ENCODE results near the gene TAGLN.
A peak's percentile ranks its signal among the peaks of the same experiment; 100 is the strongest.

The TAGLN gene

DNA sequence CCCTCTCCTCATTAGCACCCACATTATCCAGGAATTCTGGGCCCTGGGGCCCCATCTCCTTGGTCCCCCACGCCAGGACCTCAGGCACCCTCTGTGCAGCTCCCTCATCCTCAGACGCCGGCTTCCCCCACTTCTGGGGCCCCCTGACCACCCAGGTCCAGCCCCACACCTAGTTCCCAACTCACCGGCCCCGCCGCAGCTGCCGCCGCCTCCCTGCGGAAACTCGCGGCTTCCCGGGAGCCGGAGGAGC is 32.6 kb downstream of the TAGLN start, which contains the start of gene PCSK7:
TSS of gene PCSK7 (minus strand) at position 232 of the 250 bp plus-strand sequence. CDS start 2,229 bp downstream, outside the sequence.
- no peak for DNase-seq (ENCODE audit: low spot score)
- TF ChIP-seq, protein P1, sequence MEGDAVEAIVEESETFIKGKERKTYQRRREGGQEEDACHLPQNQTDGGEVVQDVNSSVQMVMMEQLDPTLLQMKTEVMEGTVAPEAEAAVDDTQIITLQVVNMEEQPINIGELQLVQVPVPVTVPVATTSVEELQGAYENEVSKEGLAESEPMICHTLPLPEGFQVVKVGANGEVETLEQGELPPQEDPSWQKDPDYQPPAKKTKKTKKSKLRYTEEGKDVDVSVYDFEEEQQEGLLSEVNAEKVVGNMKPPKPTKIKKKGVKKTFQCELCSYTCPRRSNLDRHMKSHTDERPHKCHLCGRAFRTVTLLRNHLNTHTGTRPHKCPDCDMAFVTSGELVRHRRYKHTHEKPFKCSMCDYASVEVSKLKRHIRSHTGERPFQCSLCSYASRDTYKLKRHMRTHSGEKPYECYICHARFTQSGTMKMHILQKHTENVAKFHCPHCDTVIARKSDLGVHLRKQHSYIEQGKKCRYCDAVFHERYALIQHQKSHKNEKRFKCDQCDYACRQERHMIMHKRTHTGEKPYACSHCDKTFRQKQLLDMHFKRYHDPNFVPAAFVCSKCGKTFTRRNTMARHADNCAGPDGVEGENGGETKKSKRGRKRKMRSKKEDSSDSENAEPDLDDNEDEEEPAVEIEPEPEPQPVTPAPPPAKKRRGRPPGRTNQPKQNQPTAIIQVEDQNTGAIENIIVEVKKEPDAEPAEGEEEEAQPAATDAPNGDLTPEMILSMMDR (IDR thresholded peaks at IDR 0.05; ENCODE audit: extremely low read depth, missing control alignments) = no peak

DNA sequence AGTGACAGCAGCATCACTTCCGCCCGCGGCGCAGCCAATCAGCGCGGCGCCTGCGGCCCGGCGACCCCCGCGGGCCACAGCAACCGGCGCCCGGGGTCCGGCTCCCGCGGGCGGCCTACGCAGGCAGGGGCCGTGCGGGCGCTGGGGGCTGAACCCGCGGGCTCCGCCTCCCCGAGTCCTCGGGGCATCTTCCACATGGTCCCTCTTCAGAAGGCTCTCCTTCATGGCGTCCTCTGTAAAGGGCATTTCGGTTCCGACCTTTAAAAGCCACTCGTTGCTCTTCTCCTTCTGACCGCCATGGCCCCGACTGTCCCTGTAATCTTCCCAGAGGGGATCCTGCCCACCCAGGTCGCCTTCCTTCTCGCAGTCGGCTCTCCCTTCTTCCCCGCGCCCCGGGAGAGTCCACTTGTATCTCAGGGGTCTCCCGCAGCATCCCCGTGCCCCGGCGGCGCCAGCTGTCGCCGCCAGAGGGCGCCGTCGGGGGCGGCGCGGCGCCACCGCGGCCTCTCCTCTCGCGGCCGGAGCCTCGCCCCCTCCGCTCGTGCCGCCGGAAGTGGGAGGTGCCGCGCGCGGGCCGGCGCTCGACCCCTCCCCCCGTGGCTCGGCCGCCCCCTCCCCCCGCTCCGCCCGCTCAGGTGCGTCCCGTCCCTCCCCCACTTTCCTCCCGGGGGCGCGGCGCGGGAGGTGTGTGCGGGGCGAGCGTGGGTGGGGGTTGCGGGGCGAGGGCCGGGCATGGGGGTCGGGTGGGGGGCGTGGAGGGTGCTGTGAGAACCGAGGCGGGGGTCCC is 33.1 kb downstream of the TAGLN start, which contains the start of gene RNF214:
TSS of gene RNF214 (plus strand) at position 580 of the 787 bp plus-strand sequence. CDS start 1,602 bp downstream, outside the sequence.
- TF ChIP-seq, protein P1 (IDR thresholded peaks at IDR 0.05; ENCODE audit: extremely low read depth, missing control alignments) = peak; percentile 88
- peak; percentile 100 for DNase-seq (ENCODE audit: low spot score)

DNA sequence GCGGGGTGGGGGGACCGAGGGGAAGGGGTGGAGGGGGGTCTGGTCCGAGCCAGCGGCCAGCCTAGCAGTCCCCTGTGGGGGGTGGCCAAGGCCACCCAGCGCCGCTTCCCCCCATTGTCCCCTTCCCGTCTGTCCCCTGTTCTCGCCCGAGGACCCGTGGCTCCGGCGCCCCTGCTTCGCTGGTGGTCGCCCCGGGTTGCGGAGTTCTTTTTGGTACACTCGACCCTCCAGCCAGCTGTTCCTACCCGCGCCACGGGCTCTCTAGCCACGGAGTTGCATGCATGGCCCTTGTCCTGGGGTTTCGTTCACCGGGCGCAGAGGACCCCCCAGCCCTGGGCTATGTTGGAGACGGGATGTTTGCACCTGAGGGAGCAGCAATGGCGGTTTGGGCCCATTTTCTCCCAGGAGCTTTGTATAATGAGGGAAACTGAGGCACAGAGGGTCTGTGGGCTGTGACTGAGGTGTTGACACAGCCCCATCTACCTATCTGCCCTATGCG is 33.8 kb downstream of the TAGLN start:
- TF ChIP-seq, protein P1 (IDR thresholded peaks at IDR 0.05; ENCODE audit: extremely low read depth, missing control alignments) = no peak
- DNase-seq (ENCODE audit: low spot score) = peak; percentile 60

DNA sequence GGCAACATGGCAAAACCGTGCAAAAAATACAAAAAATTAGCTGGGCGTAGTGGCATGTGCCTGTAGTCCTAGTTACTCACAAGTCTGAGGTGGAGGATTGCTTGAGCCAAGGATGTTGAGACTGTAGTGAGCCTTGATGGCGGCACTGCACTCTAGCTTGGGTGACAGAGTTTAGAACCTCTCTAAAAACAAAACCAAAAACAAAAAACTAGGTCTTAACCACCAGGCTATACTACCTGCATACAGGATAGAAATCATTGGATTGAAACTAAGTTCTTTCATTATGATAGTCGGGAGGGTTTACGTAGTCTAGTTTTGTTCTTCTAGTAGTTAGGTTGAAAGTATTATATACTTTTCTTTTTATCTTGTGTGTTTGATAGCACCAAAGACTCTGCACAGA is 39.1 kb downstream of the TAGLN start:
- TF ChIP-seq, protein P1 (IDR thresholded peaks at IDR 0.05; ENCODE audit: extremely low read depth, missing control alignments) = no peak
- DNase-seq (ENCODE audit: low spot score) = no peak

DNA sequence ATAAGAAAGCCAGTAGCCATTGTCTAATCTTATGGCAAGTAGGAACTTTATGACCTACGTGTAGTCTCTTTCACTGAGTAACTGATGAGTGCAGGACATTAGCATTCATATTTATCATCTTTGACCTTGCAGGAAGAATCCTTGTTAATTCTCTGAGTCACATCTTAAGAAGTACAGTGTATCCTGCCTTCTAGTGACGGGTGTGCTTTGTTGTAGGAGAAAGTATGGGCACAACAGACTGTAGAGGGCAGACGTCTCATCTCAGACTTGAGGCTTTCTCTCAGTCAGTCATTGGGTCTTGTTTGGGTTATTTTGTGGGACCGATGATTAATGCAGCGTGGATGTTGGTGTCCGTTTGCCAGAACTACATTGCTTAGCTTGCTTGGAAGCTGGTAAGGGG is 40.1 kb downstream of the TAGLN start:
- TF ChIP-seq, protein P1 (IDR thresholded peaks at IDR 0.05; ENCODE audit: extremely low read depth, missing control alignments) = no peak
- DNase-seq (ENCODE audit: low spot score) = no peak

DNA sequence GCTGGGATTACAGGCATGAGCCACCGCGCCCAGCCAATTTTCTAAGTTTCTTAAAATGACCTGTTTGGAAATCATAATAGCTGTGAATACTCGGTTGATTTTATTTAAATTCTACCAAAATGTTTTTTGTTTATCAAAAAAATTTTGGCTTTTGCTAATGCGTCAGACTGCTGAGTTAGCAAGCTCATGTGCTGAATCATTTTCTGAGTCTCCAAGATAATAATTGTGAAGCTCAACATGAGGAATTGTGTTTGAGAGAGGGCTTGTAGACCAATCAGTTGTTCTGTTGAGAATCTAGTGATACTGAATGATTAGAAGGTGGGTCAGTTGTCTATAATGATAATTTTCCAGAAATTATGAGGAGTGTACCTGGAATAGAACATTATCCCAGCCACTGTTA is 49.2 kb downstream of the TAGLN start:
- TF ChIP-seq, protein P1 (IDR thresholded peaks at IDR 0.05; ENCODE audit: extremely low read depth, missing control alignments) = no peak
- DNase-seq (ENCODE audit: low spot score) = no peak

DNA sequence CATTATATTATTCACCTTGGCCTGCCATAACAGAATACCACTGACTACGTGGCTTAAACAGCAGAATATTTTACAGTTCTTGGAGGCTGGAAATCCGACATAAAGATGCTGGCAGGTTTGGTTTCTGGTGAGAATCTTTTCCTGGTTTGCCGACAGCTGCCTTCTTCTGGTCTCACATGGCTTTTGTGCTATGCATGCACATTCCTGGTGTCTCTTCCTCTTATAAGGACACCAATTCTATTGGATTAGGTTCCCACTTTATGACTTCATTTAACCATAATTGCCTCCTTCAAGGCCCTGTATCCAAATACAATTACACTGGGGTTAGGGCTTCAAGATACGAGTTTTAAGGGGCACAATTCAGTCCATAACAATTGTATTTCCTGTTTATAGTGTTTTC is 50.4 kb downstream of the TAGLN start:
- TF ChIP-seq, protein P1 (IDR thresholded peaks at IDR 0.05; ENCODE audit: extremely low read depth, missing control alignments) = no peak

More for the DNA sequence above, 50.4 kb downstream of the TAGLN start:
- DNase-seq (ENCODE audit: low spot score) = no peak
